Neural progenitor cell (in vitro differentiated cells): ENCODE data around the gene MOGAT3. TPM values are rescaled to one million over a fixed set of nuclear protein-coding genes. Genes with fewer than 3 reads are reported as not detected.

Source experiments
- DNase-seq: peaks from one replicate; pipeline ENCODE4 v3.0.0-alpha.2; 2016; ENCODE audit warnings: low spot score
- H2AFZ ChIP-seq: fragments of 200-600 bp; sonication (generic); replicated peaks from 2 replicates; pipeline ENCODE4 v1.6.1; 2016; ENCODE audit warnings: antibody characterized with exemption
- H3F3A ChIP-seq: fragments of 200-600 bp; sonication (generic); 2 replicates; pipeline ENCODE4 v1.6.1; 2016; ENCODE audit warnings: antibody characterized with exemption, low read depth
- H3K27ac ChIP-seq: fragments of 200-600 bp; sonication (generic); 2 replicates; pipeline ENCODE4 v1.5.1; 2016; ENCODE audit warnings: mild to moderate bottlenecking
- H3K27me3 ChIP-seq: fragments of 200-600 bp; sonication (generic); 2 replicates; pipeline ENCODE4 v1.6.1; 2016; ENCODE audit warnings: mild to moderate bottlenecking, moderate library complexity
- H3K36me3 ChIP-seq: fragments of 200-600 bp; sonication (generic); 2 replicates; pipeline ENCODE4 v1.5.1; 2016
- H3K4me1 ChIP-seq: fragments of 200-600 bp; sonication (generic); 2 replicates; pipeline ENCODE4 v1.6.1; 2016; ENCODE audit warnings: mixed run types
- H3K4me2 ChIP-seq: fragments of 200-600 bp; sonication (generic); 2 replicates; pipeline ENCODE4 v1.6.1; 2016
- H3K4me3 ChIP-seq: fragments of 200-600 bp; sonication (generic); 2 replicates; pipeline ENCODE4 v1.5.1; 2016
- H3K79me2 ChIP-seq: fragments of 200-600 bp; sonication (generic); 2 replicates; pipeline ENCODE4 v1.6.1; 2016; ENCODE audit warnings: low read depth
- H3K9ac ChIP-seq: fragments of 200-600 bp; sonication (generic); 2 replicates; pipeline ENCODE4 v1.6.1; 2016
- H3K9me3 ChIP-seq: fragments of 200-600 bp; sonication (generic); 2 replicates; pipeline ENCODE4 v1.5.1; 2016; ENCODE audit warnings: low read depth
- H4K20me1 ChIP-seq: fragments of 200-600 bp; sonication (generic); 2 replicates; pipeline ENCODE4 v1.6.1; 2016; ENCODE audit warnings: low read depth
- H3K27ac Mint-ChIP-seq: 3 replicates; pipeline ENCODE4 v1.8.0; 2021; ENCODE audit warnings: mixed read lengths
- H3K27me3 Mint-ChIP-seq: 2 replicates; pipeline ENCODE4 v1.8.0; 2022; ENCODE audit warnings: low read depth, mild to moderate bottlenecking, inconsistent platforms, moderate library complexity, mixed read lengths; ENCODE audit not compliant: insufficient read depth
- H3K36me3 Mint-ChIP-seq: 3 replicates; pipeline ENCODE4 v1.8.0; 2021; ENCODE audit warnings: mixed read lengths
- H3K4me1 Mint-ChIP-seq: 3 replicates; pipeline ENCODE4 v1.8.0; 2021; ENCODE audit warnings: mixed read lengths
- H3K4me3 Mint-ChIP-seq: 3 replicates; pipeline ENCODE4 v1.8.0; 2021; ENCODE audit warnings: mild to moderate bottlenecking, moderate library complexity, mixed read lengths
- H3K9me3 Mint-ChIP-seq: 3 replicates; pipeline ENCODE4 v1.8.0; 2020; ENCODE audit warnings: mixed read lengths
- CTCF ChIP-seq: fragments of 200-600 bp; sonication (generic); IDR thresholded peaks from 2 replicates; pipeline ENCODE4 v1.5.1; 2017; ENCODE audit warnings: antibody characterized with exemption, mild to moderate bottlenecking
- EZH2 ChIP-seq: fragments of 200-600 bp; sonication (generic); IDR thresholded peaks from 2 replicates; pipeline ENCODE4 v1.6.1; 2017; ENCODE audit warnings: antibody characterized with exemption, mild to moderate bottlenecking, moderate library complexity
- EZH2phosphoT487 ChIP-seq: fragments of 200-600 bp; sonication (generic); IDR thresholded peaks from 2 replicates; pipeline ENCODE4 v1.6.1; 2017; ENCODE audit warnings: antibody characterized with exemption
- total RNA-seq: library from RNA; depleted of rRNA; stranded (reverse); fragments of >200 nt; gene quantifications from 2 replicates; pipeline ENCODE4 v1.2.3, GENCODE V29; 2015; ENCODE audit warnings: low replicate concordance

The MOGAT3 gene
- total RNA-seq, 1 donor from 2014 or later, result not detected

GRCh38 chr7:101211501-101211900 lies 10.7 kb upstream of the MOGAT3 start:
- H3K9me3 Mint-ChIP-seq, result no peaks in the 10 kb centered on the region
- no peaks in the 10 kb centered on the region for H3K36me3 ChIP-seq
- no peaks in the 10 kb centered on the region for H3K4me1 ChIP-seq
- no peak overlapping the region for H3K9ac ChIP-seq
- peaks cover 5% of the 10 kb centered on the region for H3K27me3 Mint-ChIP-seq
- DNase-seq, result no peak
- H3K9me3 ChIP-seq, result no peaks in the 10 kb centered on the region
- H4K20me1 ChIP-seq, result no peaks in the 10 kb centered on the region
- no peaks in the 10 kb centered on the region for H3K27me3 ChIP-seq
- no peak overlapping the region for H3K4me3 Mint-ChIP-seq
- TF ChIP-seq EZH2 (no peak), EZH2phosphoT487 (no peak), CTCF (no peak)
- H3K79me2 ChIP-seq, result no peaks in the 10 kb centered on the region
- H3K27ac ChIP-seq, result no peak overlapping the region
- no peaks in the 10 kb centered on the region for H3F3A ChIP-seq
- H3K4me2 ChIP-seq, result no peak overlapping the region
- peaks cover 11% of the 10 kb centered on the region for H3K4me1 Mint-ChIP-seq
- no peak overlapping the region for H3K27ac Mint-ChIP-seq
- no peak overlapping the region for H2AFZ ChIP-seq
- no peak overlapping the region for H3K4me3 ChIP-seq
- peaks cover 2% of the 10 kb centered on the region for H3K36me3 Mint-ChIP-seq

DNA sequence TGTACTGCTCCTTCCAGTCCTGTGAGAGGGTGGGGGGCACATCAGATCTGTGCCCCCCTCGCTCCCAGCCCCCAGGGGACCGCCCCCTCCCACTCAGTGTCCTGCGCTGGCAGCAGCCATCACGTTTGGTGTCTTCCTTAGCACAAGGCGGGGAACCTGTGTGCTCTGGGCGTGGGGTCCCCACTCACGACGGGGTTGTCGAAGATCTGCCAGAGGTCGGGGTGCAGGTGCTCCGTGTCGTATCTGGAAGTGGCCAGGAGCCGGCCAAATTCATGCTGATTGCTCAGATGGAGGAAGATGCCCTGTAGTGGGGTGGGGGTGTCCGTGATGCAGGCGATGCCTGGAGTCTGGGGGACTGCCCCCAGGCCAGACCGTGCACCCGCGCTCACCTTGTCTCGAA lies 9.3 kb upstream of the MOGAT3 start:
- Histone ChIP-seq H3K9ac (no peak overlapping the region), H3K4me1 (no peaks in the 10 kb centered on the region), H2AFZ (no peak overlapping the region), H3F3A (no peaks in the 10 kb centered on the region), H3K27ac (no peak overlapping the region), H4K20me1 (no peaks in the 10 kb centered on the region), H3K27me3 (no peaks in the 10 kb centered on the region), H3K36me3 (no peaks in the 10 kb centered on the region), H3K9me3 (no peaks in the 10 kb centered on the region), H3K4me3 (no peak overlapping the region), H3K79me2 (no peaks in the 10 kb centered on the region), H3K4me2 (no peak overlapping the region)
- Mint-ChIP-seq H3K27ac (no peak overlapping the region), H3K36me3 (peaks cover 2% of the 10 kb centered on the region), H3K4me3 (no peak overlapping the region), H3K4me1 (peaks cover 3% of the 10 kb centered on the region), H3K9me3 (no peaks in the 10 kb centered on the region), H3K27me3 (peaks cover 8% of the 10 kb centered on the region)
- DNase-seq, result no peak
- TF ChIP-seq EZH2, result no peak
- TF ChIP-seq CTCF, result no peak
- TF ChIP-seq EZH2phosphoT487, result no peak

DNA sequence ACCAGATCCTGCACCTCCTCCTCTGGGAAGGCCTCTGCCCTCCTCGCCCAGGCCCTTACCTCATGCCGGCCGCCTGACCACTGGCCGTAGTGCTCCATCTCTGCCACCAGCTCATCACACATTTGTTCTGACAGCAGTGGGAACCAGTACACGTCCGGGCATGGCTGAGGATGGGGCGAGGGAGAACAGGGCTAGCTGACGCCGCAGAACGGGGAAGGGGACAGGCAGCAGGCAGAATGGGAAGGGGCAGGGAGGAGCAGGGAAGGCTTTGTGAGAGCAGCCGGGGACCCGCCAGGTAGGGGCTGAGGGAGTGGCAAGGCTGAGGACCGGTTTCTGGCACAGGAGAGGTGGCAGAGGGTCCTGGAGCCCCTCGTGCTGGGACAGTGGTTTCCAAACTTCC lies 8.0 kb upstream of the MOGAT3 start:
- Histone ChIP-seq H3K4me1 (no peaks in the 10 kb centered on the region), H3K27ac (no peak overlapping the region), H3K4me3 (no peak overlapping the region), H3F3A (no peaks in the 10 kb centered on the region), H3K79me2 (no peaks in the 10 kb centered on the region), H2AFZ (no peak overlapping the region), H3K36me3 (no peaks in the 10 kb centered on the region), H3K9ac (no peak overlapping the region), H3K27me3 (peaks cover 3% of the 10 kb centered on the region), H4K20me1 (no peaks in the 10 kb centered on the region), H3K9me3 (no peaks in the 10 kb centered on the region), H3K4me2 (no peak overlapping the region)
- DNase-seq, result no peak
- Mint-ChIP-seq H3K9me3 (no peaks in the 10 kb centered on the region), H3K27ac (no peak overlapping the region), H3K4me1 (no peaks in the 10 kb centered on the region), H3K27me3 (peaks cover 12% of the 10 kb centered on the region), H3K36me3 (peaks cover 2% of the 10 kb centered on the region), H3K4me3 (no peak overlapping the region)
- no peak for TF ChIP-seq CTCF
- TF ChIP-seq EZH2phosphoT487, result no peak
- TF ChIP-seq EZH2, result no peak
